ENCODE data around the gene ARFIP1. TPM values are rescaled to one million over a fixed set of nuclear protein-coding genes. Genes with fewer than 3 reads are reported as not detected.
A peak's percentile ranks its signal among the peaks of the same experiment; 100 is the strongest.

Gene ARFIP1
- total RNA-seq, 1 donor from 2014 or later = 46.8 TPM

- DNase-seq = no peak
These were observed 118.9 kb downstream of the ARFIP1 start for GRCh38 chr4:152898606-152899005.

GRCh38 chr4:152900395-152900794 lies 120.6 kb downstream of the ARFIP1 start:
- DNase-seq = no peak

GRCh38 chr4:152901205-152901604 lies 121.5 kb downstream of the ARFIP1 start:
- DNase-seq = no peak

GRCh38 chr4:152903658-152904057 lies 123.9 kb downstream of the ARFIP1 start:
- DNase-seq = no peak

- DNase-seq = no peak
These were observed 130.1 kb downstream of the ARFIP1 start for GRCh38 chr4:152909901-152910300.

- DNase-seq = no peak
These were observed 130.8 kb downstream of the ARFIP1 start for GRCh38 chr4:152910521-152910920.

- no peak for DNase-seq
These were observed 138.0 kb downstream of the ARFIP1 start for GRCh38 chr4:152917543-152918395.

- no peak for DNase-seq
These were observed 140.1 kb downstream of the ARFIP1 start for GRCh38 chr4:152919826-152920225.

- DNase-seq = no peak
These were observed 141.0 kb downstream of the ARFIP1 start for GRCh38 chr4:152920768-152921167.

- DNase-seq = no peak
These were observed 141.5 kb downstream of the ARFIP1 start for GRCh38 chr4:152921284-152921683.

GRCh38 chr4:152925851-152926250 lies 146.1 kb downstream of the ARFIP1 start:
- DNase-seq = no peak

GRCh38 chr4:152926959-152927358 lies 147.2 kb downstream of the ARFIP1 start:
- no peak for DNase-seq

GRCh38 chr4:152927737-152928136 lies 148.0 kb downstream of the ARFIP1 start:
- DNase-seq = no peak

GRCh38 chr4:152928286-152928685 lies 148.5 kb downstream of the ARFIP1 start:
- no peak for DNase-seq

- DNase-seq = no peak
These were observed 150.1 kb downstream of the ARFIP1 start for GRCh38 chr4:152929888-152930287.

GRCh38 chr4:152935143-152935542 lies 155.4 kb downstream of the ARFIP1 start:
- DNase-seq = no peak

- DNase-seq = no peak
These were observed 156.1 kb downstream of the ARFIP1 start, which contains the start of gene FHDC1 for GRCh38 chr4:152935631-152936445. TSS of gene FHDC1 (plus strand) at chr4:152936323. CDS start at chr4:152943058, 6,735 bp downstream.

- DNase-seq = no peak
These were observed 156.9 kb downstream of the ARFIP1 start for GRCh38 chr4:152936446-152937335.

- peak; percentile 42 for DNase-seq
These were observed 157.8 kb downstream of the ARFIP1 start for GRCh38 chr4:152937336-152938236.

GRCh38 chr4:152938237-152938947 lies 158.6 kb downstream of the ARFIP1 start:
- peak; percentile 42 for DNase-seq
